A549 (cell line): Measurements from ENCODE around the gene SOX6. TPM values are rescaled to one million over a fixed set of nuclear protein-coding genes. Genes with fewer than 3 reads are reported as not detected.

Experiments used
- ATAC-seq, 2 experiments: fragments of 200-7000 bp in 1 of 2; fragments of >200 bp in 1 of 2; cut with Nextera tagmentation in 1 of 2; cut with Tn5 transposase in 1 of 2; 3 replicates each; pipeline versions ENCODE4 v1.8.0 to v1.9.1; 2018 to 2020; ENCODE audit warnings: mild to moderate bottlenecking in 1 of 2, moderate library complexity in 1 of 2
- CTCF ChIA-PET: fragments of 300-600 bp; sonication (Branson Sonifier 250); formaldehyde crosslinking; extraction: SDS; loops from one replicate; lab custom pipeline; 2021; ENCODE audit warnings: antibody characterized with exemption, inconsistent platforms; lab: Yijun Ruan, JAX
- POLR2A ChIA-PET: fragments of 350-600 bp; formaldehyde crosslinking; extraction: SDS; loops from one replicate; lab custom pipeline; 2021; ENCODE audit warnings: antibody characterized with exemption, inconsistent platforms; lab: Yijun Ruan, JAX
- DNase-seq, 2 experiments: peaks; one replicate each; pipeline versions ENCODE4 v3.0.0 to v3.0.0-alpha.2; 2011 to 2016; ENCODE audit warnings: low read depth in 1 of 2, low spot score in 1 of 2
- FAIRE-seq: peaks from 2 replicates; lab custom pipeline; 2011; peaks lifted over from hg19 to GRCh38; lab: Jason Lieb, UNC
- H3K27ac ChIP-seq, 2 experiments: fragments of >200 bp; sonication (Bioruptor Twin); formaldehyde crosslinking; 3 replicates each; pipeline ENCODE4 v1.5.1; 2016 to 2017
- H3K4me1 ChIP-seq: fragments of >200 bp; sonication (Bioruptor Twin); formaldehyde crosslinking; 3 replicates; pipeline ENCODE4 v1.6.1; 2016
- H3K4me2 ChIP-seq: fragments of >200 bp; sonication (Bioruptor Twin); formaldehyde crosslinking; 3 replicates; pipeline ENCODE4 v1.6.1; 2016
- H3K4me3 ChIP-seq: fragments of >200 bp; sonication (Bioruptor Twin); formaldehyde crosslinking; 3 replicates; pipeline ENCODE4 v1.5.1; 2016
- H3K9me3 ChIP-seq: fragments of >200 bp; sonication (Bioruptor Twin); formaldehyde crosslinking; 3 replicates; pipeline ENCODE4 v1.6.1; 2016
- BHLHE40 ChIP-seq: IDR thresholded peaks from 2 replicates; pipeline ENCODE4 v1.6.1; 2012; ENCODE audit warnings: low read depth, low read length, inconsistent platforms
- CEBPB ChIP-seq, 2 experiments: fragments of >200 bp in 1 of 2; sonication (Bioruptor Twin) in 1 of 2; formaldehyde crosslinking in 1 of 2; IDR thresholded peaks; 2 replicates each; pipeline ENCODE4 v1.6.1; 2012 to 2016
- EP300 ChIP-seq, 2 experiments: fragments of >200 bp; sonication (Bioruptor Twin); formaldehyde crosslinking; IDR thresholded peaks; 2 replicates in 1 of 2; 3 replicates in 1 of 2; pipeline ENCODE4 v1.6.1; 2016 to 2017
- FOSL2 ChIP-seq, 2 experiments: fragments of 450-650 bp in 1 of 2; fragments of >200 bp in 1 of 2; sonication (Bioruptor Twin) in 1 of 2; formaldehyde crosslinking; IDR thresholded peaks; 2 replicates each; pipeline versions ENCODE4 v1.5.0 to v1.6.1; 2016 to 2020; ENCODE audit warnings: mild to moderate bottlenecking in 1 of 2, moderate library complexity in 1 of 2
- FOXS1 ChIP-seq: fragments of 250-450 bp; sonication (Bioruptor Pico); IDR thresholded peaks from 2 replicates; pipeline ENCODE4 v1.5.0; 2020; ENCODE audit warnings: mild to moderate bottlenecking, moderate library complexity
- HOXA7 ChIP-seq: fragments of 250-450 bp; sonication (Bioruptor Pico); IDR thresholded peaks from 2 replicates; pipeline ENCODE4 v1.5.0; 2020; ENCODE audit warnings: mild to moderate bottlenecking, moderate library complexity
- NPAS2 ChIP-seq: fragments of 250-450 bp; sonication (Bioruptor Pico); IDR thresholded peaks from 2 replicates; pipeline ENCODE4 v1.8.0; 2022; ENCODE audit warnings: mild to moderate bottlenecking, moderate library complexity, borderline replicate concordance
- RAD21 ChIP-seq, 2 experiments: fragments of >200 bp in 1 of 2; sonication (Bioruptor Twin) in 1 of 2; formaldehyde crosslinking in 1 of 2; IDR thresholded peaks in 1 of 2; conservative IDR thresholded peaks in 1 of 2; 2 replicates in 1 of 2; 3 replicates in 1 of 2; pipeline ENCODE4 v1.6.1; 2012 to 2018; ENCODE audit warnings: inconsistent platforms in 1 of 2
- TFCP2L1 ChIP-seq: fragments of 250-450 bp; sonication (Bioruptor Pico); IDR thresholded peaks from 2 replicates; pipeline ENCODE4 v1.5.0; 2021; ENCODE audit warnings: mild to moderate bottlenecking
- ZC3H11A ChIP-seq: fragments of 450-650 bp; IDR thresholded peaks from 2 replicates; pipeline ENCODE4 v1.6.1; 2014; ENCODE audit warnings: antibody characterized with exemption, mild to moderate bottlenecking
- ZNF302 ChIP-seq: fragments of 250-450 bp; sonication (Bioruptor Pico); IDR thresholded peaks from 2 replicates; pipeline ENCODE4 v1.9.0; 2021; ENCODE audit warnings: inconsistent platforms, mild to moderate bottlenecking, moderate library complexity
- WGBS: methylation state at CpG from one replicate; pipeline ENCODE4 v1.1.6; 2017; ENCODE audit errors: missing lambda C conversion rate; 5-methylcytosine and 5-hydroxymethylcytosine counted together
- polyA plus RNA-seq, 4 experiments: library from polyadenylated mRNA; depleted of rRNA in 3 of 4; stranded (reverse); fragments of >200 nt; fragmentation: RNase III in 1 of 4; extraction: RNeasy Plus Mini Kit Qiagen cat#74134 plus additional on column Dnase treatment in 1 of 4; gene quantifications; 2 replicates in 3 of 4; 3 replicates in 1 of 4; pipeline ENCODE4 v1.2.3, GENCODE V29; 2011 to 2017
- TF ChIP-seq, protein P1 (sequence below): IDR thresholded peaks from 2 replicates; pipeline ENCODE4 v1.6.1; 2012; ENCODE audit warnings: low read depth, borderline replicate concordance
- TF ChIP-seq, protein P2 (sequence below): fragments of 250-450 bp; sonication (Bioruptor Pico); IDR thresholded peaks from 2 replicates; pipeline ENCODE4 v1.5.0; 2020; ENCODE audit warnings: low read depth, mild to moderate bottlenecking, moderate library complexity
- TF ChIP-seq, protein P3 (sequence below): fragments of >200 bp; sonication (Bioruptor Twin); formaldehyde crosslinking; IDR thresholded peaks from 3 replicates; pipeline ENCODE4 v1.5.1; 2016
- TF ChIP-seq, protein P4 (sequence below): fragments of >200 bp; sonication (Bioruptor Twin); formaldehyde crosslinking; IDR thresholded peaks from 2 replicates; pipeline ENCODE4 v1.6.1; 2016

SOX6 gene
- polyA plus RNA-seq, 2 of the 4 experiments (the other 2 are of a cell fraction) = 0.18 TPM; not detected in 1

DNA sequence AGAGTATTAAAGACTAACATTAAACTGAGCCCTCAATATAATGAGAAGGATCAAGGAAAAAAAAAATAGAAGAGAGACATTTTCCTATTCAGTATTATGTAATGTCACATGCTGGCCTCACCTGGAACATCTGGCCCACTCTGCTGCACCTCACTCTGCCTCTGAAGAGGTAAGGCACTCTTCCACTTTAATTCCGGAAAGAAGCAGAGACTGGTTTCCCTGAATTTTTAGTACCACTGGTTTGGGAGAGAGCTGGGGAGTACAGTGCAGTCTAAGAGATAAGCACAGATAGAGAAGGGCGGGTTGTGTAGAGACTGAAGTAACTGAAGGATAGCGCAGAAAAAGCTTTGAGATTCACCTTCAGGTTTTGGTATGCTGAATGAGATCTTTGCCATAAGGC, 178.7 kb downstream of the SOX6 start:
- H3K4me1 ChIP-seq = peaks cover 15% of the 10 kb centered on the region; the same call in 2 of the 3 replicates
- POLR2A ChIA-PET = no interaction called here
- DNase-seq = no peak
- no peaks in the 10 kb centered on the region for H3K9me3 ChIP-seq
- TF ChIP-seq NPAS2 (CRISPR knock-in tag) = no peak
- no peak for TF ChIP-seq RAD21 (conservative IDR thresholded peaks at IDR 0.05 in 1 of 2, IDR thresholded peaks at IDR 0.05 in 1 of 2)
- TF ChIP-seq EP300 (IDR thresholded peaks at IDR 0.05) = no peak
- TF ChIP-seq, all 56 proteins: peak for 0
- no peak overlapping the region for H3K27ac ChIP-seq
- FAIRE-seq (no peak), ATAC-seq (no peak)
- no peak overlapping the region for H3K4me3 ChIP-seq
- no peak overlapping the region for H3K4me2 ChIP-seq
- WGBS = 79% methylated on average over 3 of the region's 3 CpGs
- CTCF ChIA-PET = interaction anchor here (0.8 kb wide), 1 partner anchor 10 kb away, joined by 3 read pairs; no protein-coding TSS in a partner anchor

DNA sequence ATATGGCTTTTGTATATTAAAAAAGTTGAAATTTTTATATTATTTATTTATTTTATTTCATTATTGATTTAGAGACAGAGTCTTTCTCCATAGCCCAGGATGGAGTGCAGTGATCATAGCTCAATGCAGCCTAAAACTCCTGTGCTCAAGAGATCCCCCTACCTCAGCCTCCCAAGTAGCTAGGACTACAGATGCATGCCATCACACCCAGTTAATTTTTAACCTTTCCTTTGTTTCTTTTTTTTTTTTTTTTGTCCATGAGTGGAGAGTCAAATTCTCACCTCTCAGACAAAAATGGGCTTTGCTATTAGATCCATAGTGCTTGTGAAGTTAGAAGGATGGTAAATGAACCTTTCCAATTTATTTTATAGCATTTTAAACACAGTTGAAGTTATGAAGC, 182.5 kb downstream of the SOX6 start:
- H3K4me1 ChIP-seq = peaks cover 27% of the 10 kb centered on the region
- no peak overlapping the region for H3K4me3 ChIP-seq
- no peaks in the 10 kb centered on the region for H3K9me3 ChIP-seq
- POLR2A ChIA-PET = no interaction called here
- CTCF ChIA-PET = interaction anchor here (1.3 kb wide), 1 partner anchor 14 kb away, joined by 3 read pairs; no protein-coding TSS in a partner anchor
- no peak for DNase-seq
- no peak for FAIRE-seq
- no peak overlapping the region for H3K27ac ChIP-seq
- peak overlapping the region; percentile 17; the same call in 1 of the 3 replicates for H3K4me2 ChIP-seq
- no peak for ATAC-seq
- TF ChIP-seq FOXS1 (no peak), BHLHE40 (no peak), TFCP2L1 (CRISPR knock-in tag) (no peak), FOSL2 (IDR thresholded peaks at IDR 0.05) (no peak), FOSL2 (CRISPR knock-in tag; IDR thresholded peaks at IDR 0.05) (no peak)
- TF ChIP-seq, protein P1, sequence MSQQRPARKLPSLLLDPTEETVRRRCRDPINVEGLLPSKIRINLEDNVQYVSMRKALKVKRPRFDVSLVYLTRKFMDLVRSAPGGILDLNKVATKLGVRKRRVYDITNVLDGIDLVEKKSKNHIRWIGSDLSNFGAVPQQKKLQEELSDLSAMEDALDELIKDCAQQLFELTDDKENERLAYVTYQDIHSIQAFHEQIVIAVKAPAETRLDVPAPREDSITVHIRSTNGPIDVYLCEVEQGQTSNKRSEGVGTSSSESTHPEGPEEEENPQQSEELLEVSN = no peak
- TF ChIP-seq, protein P2, sequence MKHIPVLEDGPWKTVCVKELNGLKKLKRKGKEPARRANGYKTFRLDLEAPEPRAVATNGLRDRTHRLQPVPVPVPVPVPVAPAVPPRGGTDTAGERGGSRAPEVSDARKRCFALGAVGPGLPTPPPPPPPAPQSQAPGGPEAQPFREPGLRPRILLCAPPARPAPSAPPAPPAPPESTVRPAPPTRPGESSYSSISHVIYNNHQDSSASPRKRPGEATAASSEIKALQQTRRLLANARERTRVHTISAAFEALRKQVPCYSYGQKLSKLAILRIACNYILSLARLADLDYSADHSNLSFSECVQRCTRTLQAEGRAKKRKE (CRISPR knock-in tag) = no peak

DNA sequence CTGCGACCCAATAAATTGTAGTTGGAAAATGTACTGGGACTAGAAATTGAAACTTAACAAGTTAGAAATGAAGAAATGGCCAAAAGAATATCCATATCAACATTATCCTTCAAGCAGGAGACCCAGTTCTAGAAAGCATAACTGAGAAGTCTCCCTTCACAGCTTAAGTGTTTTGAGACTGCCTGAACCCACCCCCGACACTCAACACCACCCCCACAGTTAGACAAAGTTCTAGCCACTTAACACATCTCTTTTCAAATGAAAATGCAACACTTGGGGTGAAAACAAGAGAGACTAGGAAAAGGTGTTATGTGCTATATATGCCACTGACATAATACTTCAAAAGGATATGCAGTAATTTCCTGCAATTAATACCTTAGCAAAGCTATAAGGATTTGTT, 184.5 kb downstream of the SOX6 start:
- ChIA-PET POLR2A (no interaction called here), CTCF (no interaction called here)
- WGBS = 87% methylated on average over 2 of the region's 2 CpGs
- ATAC-seq (no peak), DNase-seq (no peak), FAIRE-seq (no peak)
- no peak overlapping the region for H3K4me2 ChIP-seq
- H3K4me3 ChIP-seq = no peak overlapping the region
- H3K9me3 ChIP-seq = no peaks in the 10 kb centered on the region
- H3K27ac ChIP-seq = no peak overlapping the region
- TF ChIP-seq CEBPB (IDR thresholded peaks at IDR 0.05) (no peak), ZC3H11A (no peak), TFCP2L1 (CRISPR knock-in tag) (no peak), HOXA7 (CRISPR knock-in tag) (no peak), ZNF302 (no peak), EP300 (IDR thresholded peaks at IDR 0.05) (no peak)
- TF ChIP-seq, protein P3, sequence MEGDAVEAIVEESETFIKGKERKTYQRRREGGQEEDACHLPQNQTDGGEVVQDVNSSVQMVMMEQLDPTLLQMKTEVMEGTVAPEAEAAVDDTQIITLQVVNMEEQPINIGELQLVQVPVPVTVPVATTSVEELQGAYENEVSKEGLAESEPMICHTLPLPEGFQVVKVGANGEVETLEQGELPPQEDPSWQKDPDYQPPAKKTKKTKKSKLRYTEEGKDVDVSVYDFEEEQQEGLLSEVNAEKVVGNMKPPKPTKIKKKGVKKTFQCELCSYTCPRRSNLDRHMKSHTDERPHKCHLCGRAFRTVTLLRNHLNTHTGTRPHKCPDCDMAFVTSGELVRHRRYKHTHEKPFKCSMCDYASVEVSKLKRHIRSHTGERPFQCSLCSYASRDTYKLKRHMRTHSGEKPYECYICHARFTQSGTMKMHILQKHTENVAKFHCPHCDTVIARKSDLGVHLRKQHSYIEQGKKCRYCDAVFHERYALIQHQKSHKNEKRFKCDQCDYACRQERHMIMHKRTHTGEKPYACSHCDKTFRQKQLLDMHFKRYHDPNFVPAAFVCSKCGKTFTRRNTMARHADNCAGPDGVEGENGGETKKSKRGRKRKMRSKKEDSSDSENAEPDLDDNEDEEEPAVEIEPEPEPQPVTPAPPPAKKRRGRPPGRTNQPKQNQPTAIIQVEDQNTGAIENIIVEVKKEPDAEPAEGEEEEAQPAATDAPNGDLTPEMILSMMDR = no peak
- TF ChIP-seq, protein P4, sequence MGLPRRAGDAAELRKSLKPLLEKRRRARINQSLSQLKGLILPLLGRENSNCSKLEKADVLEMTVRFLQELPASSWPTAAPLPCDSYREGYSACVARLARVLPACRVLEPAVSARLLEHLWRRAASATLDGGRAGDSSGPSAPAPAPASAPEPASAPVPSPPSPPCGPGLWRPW = no peak
- peaks cover 27% of the 10 kb centered on the region for H3K4me1 ChIP-seq
